PFSK-1 (cell line): Measurements from ENCODE around the gene BABAM2.
A peak's percentile ranks its signal among the peaks of the same experiment; 100 is the strongest.

ENCODE experiments used
- FOXP2 ChIP-seq: optimal IDR thresholded peaks from 2 replicates; pipeline ENCODE3; 2011; ENCODE audit warnings: borderline replicate concordance, control low read depth, inconsistent platforms; ENCODE audit not compliant: insufficient read depth; ENCODE audit errors: extremely low read length, extremely low read depth
- POLR2AphosphoS5 ChIP-seq: IDR thresholded peaks from 2 replicates; pipeline ENCODE4 v1.6.1; 2012; ENCODE audit warnings: low read depth, mild to moderate bottlenecking, control low read depth, low read length, moderate library complexity
- REST ChIP-seq, 2 experiments: IDR thresholded peaks; 2 replicates each; pipeline versions ENCODE4 v1.6.1 to v1.8.0; 2011 to 2012; ENCODE audit warnings: low read depth in 2 of 2, low read length in 2 of 2, control low read depth in 1 of 2, inconsistent platforms in 1 of 2, mild to moderate bottlenecking in 1 of 2, moderate library complexity in 1 of 2; ENCODE audit not compliant: insufficient read depth in 1 of 2
- SIN3A ChIP-seq: IDR thresholded peaks from 2 replicates; pipeline ENCODE4 v1.6.1; 2012; ENCODE audit warnings: mild to moderate bottlenecking, low read length, moderate library complexity, borderline replicate concordance; ENCODE audit not compliant: insufficient read depth
- TAF1 ChIP-seq: IDR thresholded peaks from 2 replicates; pipeline ENCODE4 v1.6.1; 2012; ENCODE audit warnings: low read length, control low read depth, borderline replicate concordance; ENCODE audit not compliant: insufficient read depth

BABAM2 gene

DNA sequence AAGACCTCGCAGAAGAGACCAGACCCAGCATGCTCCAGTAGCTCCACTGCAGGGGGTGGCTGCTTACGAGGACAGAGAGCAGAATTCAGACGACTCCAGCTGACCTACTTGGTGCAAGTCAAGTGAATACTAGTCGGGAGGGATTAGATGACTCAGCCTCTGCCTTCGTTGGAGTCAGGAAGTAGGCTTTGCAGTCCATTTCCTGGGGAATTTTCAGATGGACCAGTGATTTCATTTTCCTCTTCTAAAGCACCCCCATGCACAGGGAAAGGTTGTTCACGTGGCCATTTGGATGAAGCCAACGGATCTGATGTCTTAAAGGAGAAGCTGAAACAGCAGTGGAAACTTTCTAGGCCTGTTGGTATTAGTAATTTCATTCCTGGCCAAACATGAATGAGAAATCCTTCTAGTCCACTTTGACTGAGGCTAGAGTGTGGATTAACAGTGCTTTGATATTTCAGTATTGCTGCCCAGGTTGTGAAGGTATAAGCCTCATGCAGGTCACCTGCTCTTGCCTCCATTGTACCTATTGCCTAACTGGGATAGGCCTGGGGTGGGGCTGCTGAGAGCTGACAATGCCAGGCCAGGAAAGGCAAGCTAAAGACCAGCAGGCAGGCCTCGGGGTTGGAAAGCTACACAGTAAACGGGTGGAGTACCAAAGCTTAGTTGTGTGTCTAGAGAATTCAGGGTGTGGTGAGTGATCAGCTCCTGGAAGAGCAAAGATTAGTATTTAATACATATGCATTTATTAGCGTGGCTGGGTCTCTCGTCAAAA is 384.6 kb downstream of the BABAM2 start:
- TF ChIP-seq REST (IDR thresholded peaks at IDR 0.05; ENCODE audit: insufficient read depth in 1 of 2, low read depth in 2 of 2, low read length in 2 of 2), result peak in 1 of 2 experiments; percentile 68; a peak in 1 of 4 replicates
- no peak for TF ChIP-seq SIN3A

GRCh38 chr2:28276076-28276618 is 385.6 kb downstream of the BABAM2 start:
- TF ChIP-seq POLR2AphosphoS5 (no peak), SIN3A (no peak), REST (IDR thresholded peaks at IDR 0.05; ENCODE audit: insufficient read depth in 1 of 2, low read depth in 2 of 2, low read length in 2 of 2) (no peak), FOXP2 (no peak), TAF1 (no peak)

GRCh38 chr2:28276807-28277206 is 386.3 kb downstream of the BABAM2 start:
- TF ChIP-seq REST (IDR thresholded peaks at IDR 0.05; ENCODE audit: insufficient read depth in 1 of 2, low read depth in 2 of 2, low read length in 2 of 2), result no peak
- no peak for TF ChIP-seq FOXP2
- TF ChIP-seq SIN3A, result no peak
- TF ChIP-seq TAF1, result no peak
- TF ChIP-seq POLR2AphosphoS5, result no peak

DNA sequence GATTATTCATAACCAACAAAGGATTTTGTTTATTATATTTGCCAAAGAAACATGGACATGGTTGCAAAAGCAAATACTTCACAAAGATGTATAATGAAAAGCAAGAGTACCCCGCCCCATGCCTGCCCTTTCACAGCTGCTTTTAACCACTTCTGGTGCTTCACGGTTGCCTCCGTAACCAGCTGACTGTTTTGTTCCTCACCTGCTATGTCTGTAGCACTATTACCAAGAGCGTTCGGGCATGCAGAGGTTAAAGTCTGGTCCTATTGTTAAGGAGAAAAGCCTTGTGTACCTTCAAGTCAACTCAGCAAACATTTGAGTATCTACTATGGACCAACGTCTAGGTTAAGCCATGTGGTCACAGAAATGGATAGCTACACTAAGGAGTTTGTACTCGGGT is 386.9 kb downstream of the BABAM2 start:
- TF ChIP-seq POLR2AphosphoS5 (no peak), TAF1 (no peak), REST (IDR thresholded peaks at IDR 0.05; ENCODE audit: insufficient read depth in 1 of 2, low read depth in 2 of 2, low read length in 2 of 2) (no peak), SIN3A (no peak), FOXP2 (no peak)

- TF ChIP-seq FOXP2, result no peak
- TF ChIP-seq TAF1, result no peak
- no peak for TF ChIP-seq SIN3A
- no peak for TF ChIP-seq REST (IDR thresholded peaks at IDR 0.05; ENCODE audit: insufficient read depth in 1 of 2, low read depth in 2 of 2, low read length in 2 of 2)
Observed at GRCh38 chr2:28279371-28279770, 388.8 kb downstream of the BABAM2 start.
